H9 (cell line): ENCODE data around the gene RASL10A. TPM values are rescaled to one million over a fixed set of nuclear protein-coding genes. Genes with fewer than 3 reads are reported as not detected.

Experiments used
- DNase-seq: peaks from one replicate; pipeline ENCODE4 v3.0.0-alpha.2; 2017
- H2AFZ ChIP-seq: one replicate; pipeline ENCODE4 v1.6.1; 2013; ENCODE audit warnings: mild to moderate bottlenecking, low read length, control low read depth, moderate library complexity
- H2AK5ac ChIP-seq: 2 replicates; pipeline ENCODE4 v1.6.1; 2013; ENCODE audit warnings: low read length, control low read depth, mixed read lengths; ENCODE audit not compliant: insufficient read length
- H2BK120ac ChIP-seq: one replicate; pipeline ENCODE4 v1.6.1; 2013; ENCODE audit warnings: low read depth, mild to moderate bottlenecking, low read length, control low read depth, inconsistent platforms; ENCODE audit not compliant: poor library complexity, severe bottlenecking
- H2BK12ac ChIP-seq: 2 replicates; pipeline ENCODE4 v1.6.1; 2013; ENCODE audit warnings: low read length, control low read depth, mixed read lengths, low read depth; ENCODE audit not compliant: insufficient read length
- H2BK15ac ChIP-seq: 2 replicates; pipeline ENCODE4 v1.6.1; 2013; ENCODE audit warnings: low read depth, low read length, control low read depth
- H2BK20ac ChIP-seq: one replicate; pipeline ENCODE4 v1.6.1; 2013; ENCODE audit warnings: low read depth, mild to moderate bottlenecking, low read length, control low read depth, inconsistent platforms; ENCODE audit not compliant: poor library complexity, severe bottlenecking
- H2BK5ac ChIP-seq: 2 replicates; pipeline ENCODE4 v1.6.1; 2013; ENCODE audit warnings: low read length, control low read depth, mixed read lengths; ENCODE audit not compliant: insufficient read length
- H3K14ac ChIP-seq: 2 replicates; pipeline ENCODE4 v1.6.1; 2013; ENCODE audit warnings: low read length, control low read depth; ENCODE audit not compliant: insufficient read depth
- H3K18ac ChIP-seq: 2 replicates; pipeline ENCODE4 v1.6.1; 2013; ENCODE audit warnings: low read depth, mild to moderate bottlenecking, mixed read lengths, low read length, control low read depth; ENCODE audit not compliant: insufficient read length
- H3K23ac ChIP-seq: 2 replicates; pipeline ENCODE4 v1.6.1; 2013; ENCODE audit warnings: low read length, control low read depth, mixed read lengths, low read depth; ENCODE audit not compliant: insufficient read length
- H3K23me2 ChIP-seq: 2 replicates; pipeline ENCODE4 v1.6.1; 2013; ENCODE audit warnings: low read depth, mild to moderate bottlenecking, mixed read lengths, low read length, control low read depth; ENCODE audit not compliant: insufficient read length, poor library complexity, severe bottlenecking
- H3K27ac ChIP-seq: 2 replicates; pipeline ENCODE4 v1.5.1; 2013; ENCODE audit warnings: low read length, control low read depth, mixed read lengths, low read depth; ENCODE audit not compliant: insufficient read length
- H3K27me3 ChIP-seq: 2 replicates; pipeline ENCODE4 v1.6.1; 2013; ENCODE audit warnings: low read length, control low read depth, inconsistent platforms; ENCODE audit not compliant: insufficient read depth
- H3K4ac ChIP-seq: 2 replicates; pipeline ENCODE4 v1.6.1; 2013; ENCODE audit warnings: low read depth, mild to moderate bottlenecking, control low read depth, inconsistent platforms, low read length, moderate library complexity
- H3K4me1 ChIP-seq: 2 replicates; pipeline ENCODE4 v1.6.1; 2013; ENCODE audit warnings: low read length, control low read depth, inconsistent platforms; ENCODE audit not compliant: insufficient read depth
- H3K4me2 ChIP-seq: 2 replicates; pipeline ENCODE4 v1.6.1; 2013; ENCODE audit warnings: low read length, control low read depth, mixed read lengths; ENCODE audit not compliant: insufficient read length, insufficient read depth
- H3K56ac ChIP-seq: 2 replicates; pipeline ENCODE4 v1.6.1; 2013; ENCODE audit warnings: low read depth, mild to moderate bottlenecking, mixed read lengths, low read length, control low read depth; ENCODE audit not compliant: insufficient read length
- H3K79me1 ChIP-seq: 2 replicates; pipeline ENCODE4 v1.6.1; 2013; ENCODE audit warnings: low read depth, mild to moderate bottlenecking, moderate library complexity, low read length, control low read depth, inconsistent platforms; ENCODE audit not compliant: insufficient read depth, poor library complexity, severe bottlenecking
- H3K79me2 ChIP-seq: 2 replicates; pipeline ENCODE4 v1.6.1; 2013; ENCODE audit warnings: low read length, control low read depth, inconsistent platforms; ENCODE audit not compliant: insufficient read depth
- H3K9ac ChIP-seq: 2 replicates; pipeline ENCODE4 v1.6.1; 2013; ENCODE audit warnings: low read length, control low read depth, mixed read lengths; ENCODE audit not compliant: insufficient read length; ENCODE audit errors: extremely low read depth
- H3K9me3 ChIP-seq: one replicate; pipeline ENCODE4 v1.6.1; 2013; ENCODE audit warnings: low read depth, low read length, inconsistent platforms; ENCODE audit not compliant: control insufficient read depth
- H3T11ph ChIP-seq: one replicate; pipeline ENCODE4 v1.6.1; 2013; ENCODE audit warnings: mild to moderate bottlenecking, low read length, control low read depth, inconsistent platforms
- H4K20me1 ChIP-seq: one replicate; pipeline ENCODE4 v1.6.1; 2013; ENCODE audit not compliant: control insufficient read depth, insufficient read length, insufficient read depth
- H4K5ac ChIP-seq: 2 replicates; pipeline ENCODE4 v1.6.1; 2013; ENCODE audit warnings: low read depth, mild to moderate bottlenecking, mixed read lengths, low read length, control low read depth; ENCODE audit not compliant: insufficient read length
- H4K8ac ChIP-seq: replicated peaks from 2 replicates; pipeline ENCODE4 v1.6.1; 2013; ENCODE audit warnings: low read length, control low read depth, mixed read lengths, low read depth; ENCODE audit not compliant: insufficient read length
- H4K91ac ChIP-seq: 2 replicates; pipeline ENCODE4 v1.6.1; 2013; ENCODE audit warnings: low read depth, mild to moderate bottlenecking, moderate library complexity, mixed read lengths, low read length, control low read depth; ENCODE audit not compliant: insufficient read length
- H3K27ac Mint-ChIP-seq, 3 experiments: 2 replicates in 2 of 3; 3 replicates in 1 of 3; pipeline ENCODE4 v1.8.0; 2020 to 2021; ENCODE audit warnings: mixed read lengths in 3 of 3, mild to moderate bottlenecking in 1 of 3, moderate library complexity in 1 of 3
- H3K27me3 Mint-ChIP-seq: 2 replicates; pipeline ENCODE4 v1.8.0; 2021; ENCODE audit warnings: low read depth, mild to moderate bottlenecking, moderate library complexity, mixed read lengths
- H3K36me3 Mint-ChIP-seq, 3 experiments: 2 replicates in 2 of 3; 3 replicates in 1 of 3; pipeline ENCODE4 v1.8.0; 2020 to 2021; ENCODE audit warnings: low read depth in 3 of 3, mixed read lengths in 3 of 3; ENCODE audit not compliant: insufficient read depth in 1 of 3
- H3K4me1 Mint-ChIP-seq, 2 experiments: 2 replicates each; pipeline ENCODE4 v1.8.0; 2020; ENCODE audit warnings: mixed read lengths in 2 of 2
- H3K4me3 Mint-ChIP-seq, 2 experiments: 2 replicates in 1 of 2; 3 replicates in 1 of 2; pipeline ENCODE4 v1.8.0; 2020 to 2021; ENCODE audit warnings: mild to moderate bottlenecking in 2 of 2, mixed read lengths in 2 of 2, moderate library complexity in 1 of 2
- H3K9me3 Mint-ChIP-seq, 2 experiments: 2 replicates in 1 of 2; 3 replicates in 1 of 2; pipeline ENCODE4 v1.8.0; 2020; ENCODE audit warnings: mild to moderate bottlenecking in 2 of 2, mixed read lengths in 2 of 2, moderate library complexity in 1 of 2
- CTCF ChIP-seq: fragments of 200-600 bp; sonication (generic); conservative IDR thresholded peaks from 3 replicates; pipeline ENCODE4 v1.8.0; 2021; ENCODE audit warnings: antibody characterized with exemption, mild to moderate bottlenecking
- WGBS: extraction: QIAGEN DNeasy Blood & Tissue Kit; methylation state at CpG from one replicate; pipeline ENCODE4 v1.1.7; 2013; ENCODE audit warnings: missing lambda C conversion rate, low lambda C conversion rate, mixed read lengths; ENCODE audit not compliant: insufficient read length; ENCODE audit errors: extremely low coverage; 5-methylcytosine and 5-hydroxymethylcytosine counted together
- total RNA-seq: library from RNA; stranded (reverse); gene quantifications from 2 replicates; pipeline ENCODE4 v1.2.1, GENCODE V29; 2021

Gene RASL10A
- total RNA-seq, 1 experiment from 2014 or later: 0.90 TPM

- Histone ChIP-seq H2AK5ac (no peak overlapping the region), H3K18ac (no peak overlapping the region), H4K8ac (no peak overlapping the region), H3K79me2 (no peaks in the 10 kb centered on the region), H3K4me2 (no peak overlapping the region), H3K23ac (no peak overlapping the region), H2BK120ac (no peak overlapping the region), H4K5ac (no peak overlapping the region), H3K9ac (no peak overlapping the region), H3K56ac (no peak overlapping the region), H2BK12ac (no peak overlapping the region), H2BK15ac (no peak overlapping the region), H3K27me3 (no peaks in the 10 kb centered on the region), H3K27ac (no peak overlapping the region), H3K4me1 (no peaks in the 10 kb centered on the region), H3K14ac (no peak overlapping the region), H2BK5ac (no peak overlapping the region), H3K79me1 (no peaks in the 10 kb centered on the region), H2BK20ac (no peak overlapping the region), H4K91ac (no peak overlapping the region), H3K9me3 (no peaks in the 10 kb centered on the region), H3T11ph (no peak overlapping the region), H3K23me2 (no peaks in the 10 kb centered on the region), H2AFZ (no peak overlapping the region), H3K4ac (no peak overlapping the region), H4K20me1 (no peaks in the 10 kb centered on the region)
- WGBS: no CpG with 5 or more reads among the region's 6 CpGs
- no peak for DNase-seq
- TF ChIP-seq CTCF: no peak
- Mint-ChIP-seq H3K27ac (no peak overlapping the region; a peak in 1 of 7 replicates), H3K4me1 (no peaks in the 10 kb centered on the region), H3K27me3 (no peaks in the 10 kb centered on the region), H3K36me3 (peaks cover 18 to 97% (median 63%) of the 10 kb centered on the region in 3 experiments), H3K9me3 (no peaks in the 10 kb centered on the region), H3K4me3 (no peak overlapping the region)
Observed at GRCh38 chr22:29351042-29351441, 35.5 kb upstream of the RASL10A start.
